GM12878 (cell line): ENCODE measurements around the gene ANKDD1A. TPM values are rescaled to one million over a fixed set of nuclear protein-coding genes. Genes with fewer than 3 reads are reported as not detected.

Experiments
- CREB1 ChIP-seq: IDR thresholded peaks from 2 replicates; pipeline ENCODE4 v1.6.1; 2012; ENCODE audit warnings: low read depth, mild to moderate bottlenecking, inconsistent platforms
- ETV6 ChIP-seq, 2 experiments: fragments of 450-650 bp in 1 of 2; IDR thresholded peaks in 1 of 2; conservative IDR thresholded peaks in 1 of 2; 2 replicates each; pipeline ENCODE4 v1.6.1; 2014; ENCODE audit warnings: antibody characterized with exemption in 1 of 2, borderline replicate concordance in 1 of 2, low read depth in 1 of 2, mild to moderate bottlenecking in 1 of 2, moderate library complexity in 1 of 2
- IRF4 ChIP-seq: IDR thresholded peaks from 2 replicates; pipeline ENCODE4 v1.6.1; 2011; ENCODE audit warnings: low read depth, low read length
- JUND ChIP-seq: IDR thresholded peaks from 2 replicates; pipeline ENCODE4 v1.6.1; 2012; ENCODE audit warnings: low read depth, mild to moderate bottlenecking, low read length, improper control_type of control experiment, moderate library complexity
- NR2C2 ChIP-seq: IDR thresholded peaks from 2 replicates; pipeline ENCODE4 v1.6.1; 2011; ENCODE audit warnings: borderline replicate concordance, low read depth; ENCODE audit not compliant: control insufficient read depth, insufficient read length
- RELA ChIP-seq: fragments of 450-650 bp; IDR thresholded peaks from 2 replicates; pipeline ENCODE4 v1.8.0; 2014; ENCODE audit warnings: borderline replicate concordance; ENCODE audit not compliant: partially characterized antibody
- SIN3A ChIP-seq: IDR thresholded peaks from 2 replicates; pipeline ENCODE4 v1.6.1; 2012; ENCODE audit warnings: low read depth, low read length, improper control_type of control experiment
- TBL1XR1 ChIP-seq: IDR thresholded peaks from 2 replicates; pipeline ENCODE4 v1.6.1; 2012; ENCODE audit warnings: low read depth, low read length, improper control_type of control experiment
- ZBTB40 ChIP-seq: fragments of 450-650 bp; IDR thresholded peaks from 2 replicates; pipeline ENCODE4 v1.6.1; 2016; ENCODE audit warnings: mild to moderate bottlenecking, moderate library complexity, borderline replicate concordance
- polyA plus RNA-seq, 11 experiments: library from polyadenylated mRNA; depleted of rRNA in 4 of 11; unstranded in 6 of 11; stranded (reverse) in 5 of 11; fragments of >200 nt; fragmentation: Nextera tagmentation in 4 of 11; fragmentation: Illumina TruSeq in 1 of 11; extraction: Ambion mirVana in 4 of 11; extraction: Trizol in 1 of 11; gene quantifications; 1 replicate in 1 of 11; 2 replicates in 10 of 11; pipeline versions ENCODE4 v1.2.1 to v1.2.3, GENCODE V29; 2011 to 2016; ENCODE audit warnings: inconsistent platforms in 2 of 11, missing spikeins in 2 of 11, low read depth in 1 of 11
- total RNA-seq, 4 experiments: library from RNA; depleted of rRNA in 3 of 4; stranded (reverse); fragments of >200 nt in 3 of 4; fragmentation: Illumina TruSeq in 1 of 4; extraction: Trizol in 1 of 4; gene quantifications; 2 replicates each; pipeline versions ENCODE4 v1.2.1 to v1.2.3, GENCODE V29; 2013 to 2021
- TF ChIP-seq, protein P1 (sequence below): fragments of 450-650 bp; IDR thresholded peaks from 2 replicates; pipeline ENCODE4 v1.6.1; 2017; ENCODE audit warnings: mild to moderate bottlenecking, moderate library complexity
- TF ChIP-seq, protein P2 (sequence below): fragments of 450-650 bp; conservative IDR thresholded peaks from 2 replicates; pipeline ENCODE4 v1.6.1; 2017; ENCODE audit warnings: mild to moderate bottlenecking, moderate library complexity
- TF ChIP-seq, protein P3 (sequence below): fragments of 450-650 bp; formaldehyde crosslinking; IDR thresholded peaks from 2 replicates; pipeline ENCODE4 v1.5.0; 2022; ENCODE audit warnings: mild to moderate bottlenecking, missing genetic modification characterization

Gene ANKDD1A
- total and polyA plus RNA-seq, 10 of the 15 experiments (the other 5 are each of a cell fraction or from before 2014, with no cell fraction given), result 1.5 to 6.6 (median 4.1) TPM

- TF ChIP-seq, protein P1, sequence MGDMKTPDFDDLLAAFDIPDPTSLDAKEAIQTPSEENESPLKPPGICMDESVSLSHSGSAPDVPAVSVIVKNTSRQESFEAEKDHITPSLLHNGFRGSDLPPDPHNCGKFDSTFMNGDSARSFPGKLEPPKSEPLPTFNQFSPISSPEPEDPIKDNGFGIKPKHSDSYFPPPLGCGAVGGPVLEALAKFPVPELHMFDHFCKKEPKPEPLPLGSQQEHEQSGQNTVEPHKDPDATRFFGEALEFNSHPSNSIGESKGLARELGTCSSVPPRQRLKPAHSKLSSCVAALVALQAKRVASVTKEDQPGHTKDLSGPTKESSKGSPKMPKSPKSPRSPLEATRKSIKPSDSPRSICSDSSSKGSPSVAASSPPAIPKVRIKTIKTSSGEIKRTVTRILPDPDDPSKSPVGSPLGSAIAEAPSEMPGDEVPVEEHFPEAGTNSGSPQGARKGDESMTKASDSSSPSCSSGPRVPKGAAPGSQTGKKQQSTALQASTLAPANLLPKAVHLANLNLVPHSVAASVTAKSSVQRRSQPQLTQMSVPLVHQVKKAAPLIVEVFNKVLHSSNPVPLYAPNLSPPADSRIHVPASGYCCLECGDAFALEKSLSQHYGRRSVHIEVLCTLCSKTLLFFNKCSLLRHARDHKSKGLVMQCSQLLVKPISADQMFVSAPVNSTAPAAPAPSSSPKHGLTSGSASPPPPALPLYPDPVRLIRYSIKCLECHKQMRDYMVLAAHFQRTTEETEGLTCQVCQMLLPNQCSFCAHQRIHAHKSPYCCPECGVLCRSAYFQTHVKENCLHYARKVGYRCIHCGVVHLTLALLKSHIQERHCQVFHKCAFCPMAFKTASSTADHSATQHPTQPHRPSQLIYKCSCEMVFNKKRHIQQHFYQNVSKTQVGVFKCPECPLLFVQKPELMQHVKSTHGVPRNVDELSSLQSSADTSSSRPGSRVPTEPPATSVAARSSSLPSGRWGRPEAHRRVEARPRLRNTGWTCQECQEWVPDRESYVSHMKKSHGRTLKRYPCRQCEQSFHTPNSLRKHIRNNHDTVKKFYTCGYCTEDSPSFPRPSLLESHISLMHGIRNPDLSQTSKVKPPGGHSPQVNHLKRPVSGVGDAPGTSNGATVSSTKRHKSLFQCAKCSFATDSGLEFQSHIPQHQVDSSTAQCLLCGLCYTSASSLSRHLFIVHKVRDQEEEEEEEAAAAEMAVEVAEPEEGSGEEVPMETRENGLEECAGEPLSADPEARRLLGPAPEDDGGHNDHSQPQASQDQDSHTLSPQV, result 0 out of 2 replicates have a peak, but pooled peaks have one; percentile 64
- no peak for TF ChIP-seq ZBTB40
- 0 out of 4 replicates have a peak, but pooled peaks of 1 of the 2 experiments have one; percentile 58 for TF ChIP-seq ETV6 (conservative IDR thresholded peaks at IDR 0.05 in 1 of 2, IDR thresholded peaks at IDR 0.05 in 1 of 2; ENCODE audit: borderline replicate concordance in 1 of 2, low read depth in 1 of 2)
- TF ChIP-seq, protein P2, sequence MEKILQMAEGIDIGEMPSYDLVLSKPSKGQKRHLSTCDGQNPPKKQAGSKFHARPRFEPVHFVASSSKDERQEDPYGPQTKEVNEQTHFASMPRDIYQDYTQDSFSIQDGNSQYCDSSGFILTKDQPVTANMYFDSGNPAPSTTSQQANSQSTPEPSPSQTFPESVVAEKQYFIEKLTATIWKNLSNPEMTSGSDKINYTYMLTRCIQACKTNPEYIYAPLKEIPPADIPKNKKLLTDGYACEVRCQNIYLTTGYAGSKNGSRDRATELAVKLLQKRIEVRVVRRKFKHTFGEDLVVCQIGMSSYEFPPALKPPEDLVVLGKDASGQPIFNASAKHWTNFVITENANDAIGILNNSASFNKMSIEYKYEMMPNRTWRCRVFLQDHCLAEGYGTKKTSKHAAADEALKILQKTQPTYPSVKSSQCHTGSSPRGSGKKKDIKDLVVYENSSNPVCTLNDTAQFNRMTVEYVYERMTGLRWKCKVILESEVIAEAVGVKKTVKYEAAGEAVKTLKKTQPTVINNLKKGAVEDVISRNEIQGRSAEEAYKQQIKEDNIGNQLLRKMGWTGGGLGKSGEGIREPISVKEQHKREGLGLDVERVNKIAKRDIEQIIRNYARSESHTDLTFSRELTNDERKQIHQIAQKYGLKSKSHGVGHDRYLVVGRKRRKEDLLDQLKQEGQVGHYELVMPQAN, result peak; percentile 97
- TF ChIP-seq CREB1, result peak; percentile 53
- peak; percentile 78; the same call in 1 of the 2 replicates for TF ChIP-seq IRF4
- TF ChIP-seq RELA, result peak; percentile 61
- no peak for TF ChIP-seq NR2C2
- TF ChIP-seq JUND, result no peak
- peak; percentile 63 for TF ChIP-seq TBL1XR1
- TF ChIP-seq, protein P3, sequence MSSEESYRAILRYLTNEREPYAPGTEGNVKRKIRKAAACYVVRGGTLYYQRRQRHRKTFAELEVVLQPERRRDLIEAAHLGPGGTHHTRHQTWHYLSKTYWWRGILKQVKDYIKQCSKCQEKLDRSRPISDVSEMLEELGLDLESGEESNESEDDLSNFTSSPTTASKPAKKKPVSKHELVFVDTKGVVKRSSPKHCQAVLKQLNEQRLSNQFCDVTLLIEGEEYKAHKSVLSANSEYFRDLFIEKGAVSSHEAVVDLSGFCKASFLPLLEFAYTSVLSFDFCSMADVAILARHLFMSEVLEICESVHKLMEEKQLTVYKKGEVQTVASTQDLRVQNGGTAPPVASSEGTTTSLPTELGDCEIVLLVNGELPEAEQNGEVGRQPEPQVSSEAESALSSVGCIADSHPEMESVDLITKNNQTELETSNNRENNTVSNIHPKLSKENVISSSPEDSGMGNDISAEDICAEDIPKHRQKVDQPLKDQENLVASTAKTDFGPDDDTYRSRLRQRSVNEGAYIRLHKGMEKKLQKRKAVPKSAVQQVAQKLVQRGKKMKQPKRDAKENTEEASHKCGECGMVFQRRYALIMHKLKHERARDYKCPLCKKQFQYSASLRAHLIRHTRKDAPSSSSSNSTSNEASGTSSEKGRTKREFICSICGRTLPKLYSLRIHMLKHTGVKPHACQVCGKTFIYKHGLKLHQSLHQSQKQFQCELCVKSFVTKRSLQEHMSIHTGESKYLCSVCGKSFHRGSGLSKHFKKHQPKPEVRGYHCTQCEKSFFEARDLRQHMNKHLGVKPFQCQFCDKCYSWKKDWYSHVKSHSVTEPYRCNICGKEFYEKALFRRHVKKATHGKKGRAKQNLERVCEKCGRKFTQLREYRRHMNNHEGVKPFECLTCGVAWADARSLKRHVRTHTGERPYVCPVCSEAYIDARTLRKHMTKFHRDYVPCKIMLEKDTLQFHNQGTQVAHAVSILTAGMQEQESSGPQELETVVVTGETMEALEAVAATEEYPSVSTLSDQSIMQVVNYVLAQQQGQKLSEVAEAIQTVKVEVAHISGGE (CRISPR knock-in tag), result 0 out of 2 replicates have a peak, but pooled peaks have one; percentile 16
- peak; percentile 80 for TF ChIP-seq SIN3A
Measured at GRCh38 chr15:64989416-64990167, 77.9 kb downstream of the ANKDD1A start, which contains the start of gene SPG21 (continued).
